SK-N-DZ (cell line): ENCODE measurements around the gene RGS6.

Experiments
- DNase-seq: peaks from one replicate; pipeline ENCODE4 v3.0.0-alpha.2; 2015; ENCODE audit warnings: low spot score

RGS6 gene

DNA sequence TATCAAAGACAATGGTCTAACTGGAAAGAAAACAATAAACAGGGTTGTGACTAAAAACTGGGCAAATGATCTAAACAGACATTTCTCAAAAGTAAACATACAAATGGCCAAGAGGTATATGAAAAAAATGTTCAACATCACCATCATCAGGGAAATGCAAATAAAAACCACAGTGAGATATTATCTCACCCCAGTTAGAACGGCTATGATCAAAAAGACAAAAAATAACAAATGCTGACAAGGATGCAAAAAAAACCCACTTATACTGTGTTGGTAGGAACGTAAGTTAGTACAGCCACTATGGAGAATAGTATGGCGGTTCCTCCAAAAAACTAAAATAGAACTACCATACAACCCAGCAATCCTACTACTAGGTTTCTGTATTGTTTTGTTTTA lies 470.1 kb downstream of the RGS6 start:
- DNase-seq = no peak

DNA sequence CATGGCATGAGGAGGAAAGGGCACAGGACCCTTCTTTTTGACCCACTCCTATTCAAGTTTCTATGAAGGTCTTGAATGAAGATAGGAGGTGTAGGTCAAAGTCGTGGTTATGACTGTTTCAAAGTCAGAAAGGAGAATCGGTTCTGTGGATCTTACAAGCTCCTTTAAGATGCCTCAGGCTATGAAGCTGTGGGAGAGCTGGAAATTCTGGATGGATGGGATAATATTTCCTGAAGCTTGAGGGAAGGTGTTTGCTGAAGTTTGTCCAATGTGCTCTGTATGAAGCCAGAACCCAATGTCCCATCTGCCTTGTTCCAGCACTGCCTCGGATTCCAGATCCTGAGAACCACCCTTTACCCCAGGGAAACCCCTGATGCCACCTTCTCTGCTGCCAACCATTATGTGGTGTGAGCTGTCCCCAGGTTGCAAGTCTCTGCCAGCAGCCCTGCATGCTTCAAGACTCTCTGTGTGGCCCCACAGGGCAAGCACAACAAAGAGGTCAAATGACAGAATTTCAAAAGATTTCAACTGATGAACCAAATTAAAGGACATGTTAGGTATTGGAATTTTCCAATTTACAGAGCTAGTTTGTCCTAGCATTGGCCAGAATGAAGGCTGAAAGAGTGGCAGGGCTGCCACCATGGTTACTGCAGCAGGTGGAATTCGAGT lies 472.0 kb downstream of the RGS6 start:
- DNase-seq = no peak

DNA sequence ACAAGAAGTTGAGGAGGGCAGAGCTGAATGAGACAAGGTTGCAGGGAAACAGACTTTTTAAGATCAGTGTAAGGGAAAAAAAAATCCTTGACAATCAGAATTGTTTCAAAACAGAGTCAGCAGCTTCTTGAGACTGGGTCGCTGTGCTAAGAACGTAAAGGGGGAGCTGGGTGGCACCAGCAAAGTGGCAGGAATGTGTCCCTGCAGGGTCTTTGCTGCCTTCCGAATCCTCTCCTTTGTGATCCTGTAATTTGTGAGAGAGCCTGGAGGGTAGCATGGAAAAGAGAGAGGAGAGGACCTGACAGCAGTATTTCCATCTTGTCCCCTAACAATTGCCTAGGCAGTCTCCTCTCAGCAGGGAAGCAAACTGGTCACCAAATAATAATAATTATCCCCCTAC lies 472.8 kb downstream of the RGS6 start:
- no peak for DNase-seq

DNA sequence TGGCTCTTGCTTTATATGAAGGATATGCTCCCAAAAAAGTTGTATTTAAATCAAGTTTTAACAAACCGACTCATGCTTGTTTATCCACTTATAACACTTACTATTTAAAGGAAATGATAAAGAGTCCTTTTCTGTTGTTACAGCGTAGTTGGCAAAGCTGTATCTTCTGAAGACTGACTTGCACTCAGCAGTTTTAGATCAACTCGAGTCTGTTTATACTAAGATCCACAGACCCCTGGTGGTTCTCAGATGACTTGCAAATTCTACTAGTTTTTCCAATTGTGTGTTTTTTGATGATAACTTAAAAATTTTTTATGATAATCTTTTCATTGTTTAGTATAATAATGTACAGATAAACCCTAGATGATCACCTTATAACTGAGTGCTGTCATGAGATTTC lies 475.8 kb downstream of the RGS6 start:
- no peak for DNase-seq

DNA sequence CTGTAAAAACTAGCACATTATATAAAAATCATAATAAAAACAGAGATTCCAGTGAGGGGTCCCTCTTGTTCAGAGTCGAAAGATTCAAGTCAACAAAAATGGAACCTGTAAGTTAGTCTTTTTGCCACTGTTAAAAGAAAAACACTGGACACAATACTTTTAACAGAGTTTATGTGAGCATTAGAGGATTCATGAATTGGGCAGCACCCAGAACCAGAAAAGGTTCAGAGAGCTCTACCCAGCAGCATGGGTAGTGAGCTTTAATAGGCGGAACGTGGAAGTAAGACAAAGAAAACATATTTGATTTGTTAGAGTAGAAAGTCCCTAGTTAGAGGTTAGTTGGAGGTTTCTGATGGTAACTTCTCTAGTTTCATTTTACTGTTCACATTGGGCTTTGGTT lies 476.8 kb downstream of the RGS6 start:
- no peak for DNase-seq

DNA sequence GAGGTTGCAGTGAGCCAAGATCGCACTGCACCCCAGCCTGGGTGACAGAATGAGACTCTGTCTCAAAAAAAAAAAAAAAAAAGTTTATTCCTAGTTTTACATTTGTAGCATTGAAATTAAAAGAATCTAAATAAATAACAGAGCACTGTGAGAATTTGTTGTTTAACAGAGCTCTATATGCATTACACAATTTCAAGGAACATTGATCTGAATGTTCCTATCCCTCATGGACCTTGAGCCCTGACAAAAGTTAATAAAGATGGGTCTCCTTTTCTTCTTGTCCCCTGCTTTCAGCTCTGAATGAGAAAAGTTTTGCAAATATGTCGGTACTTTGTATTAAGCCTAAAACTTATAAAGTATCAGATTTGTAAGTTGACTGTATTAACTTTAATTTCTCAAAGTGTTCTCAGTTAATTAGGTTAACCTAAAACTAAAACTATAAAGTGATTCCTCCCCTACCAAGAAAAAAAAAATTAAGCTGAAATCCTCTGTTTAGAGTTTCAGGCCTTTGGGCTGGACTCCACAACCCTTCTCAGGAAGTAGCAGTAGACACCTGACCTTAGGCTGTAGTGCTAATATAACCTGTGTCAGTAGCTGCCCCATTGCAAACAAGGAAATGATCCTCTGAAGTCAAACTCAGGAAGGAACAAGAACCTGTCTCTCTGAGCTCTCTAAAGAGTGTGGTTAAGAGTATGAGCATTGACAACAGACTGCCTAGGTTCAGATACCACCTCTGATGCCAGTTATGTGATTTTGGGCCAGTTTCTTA lies 484.0 kb downstream of the RGS6 start:
- DNase-seq = no peak

DNA sequence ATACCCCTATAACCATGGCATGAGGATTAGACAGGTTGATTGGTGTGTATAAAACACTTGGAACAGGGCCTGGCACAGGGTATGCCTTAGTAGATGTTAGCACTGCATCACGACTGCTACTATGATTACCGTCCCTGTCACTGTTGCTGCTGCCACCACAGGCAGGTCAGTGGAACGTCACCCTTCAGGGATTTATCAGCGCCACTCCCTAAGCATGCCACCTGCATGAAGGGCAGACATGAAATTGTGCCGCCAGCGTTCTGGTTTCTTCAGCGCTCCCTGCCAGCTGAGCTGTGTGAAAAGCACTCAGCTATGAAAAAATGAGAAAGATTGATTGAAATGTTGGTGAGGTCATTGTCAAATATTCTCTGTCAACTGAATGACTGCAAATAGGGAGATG lies 484.7 kb downstream of the RGS6 start:
- no peak for DNase-seq

DNA sequence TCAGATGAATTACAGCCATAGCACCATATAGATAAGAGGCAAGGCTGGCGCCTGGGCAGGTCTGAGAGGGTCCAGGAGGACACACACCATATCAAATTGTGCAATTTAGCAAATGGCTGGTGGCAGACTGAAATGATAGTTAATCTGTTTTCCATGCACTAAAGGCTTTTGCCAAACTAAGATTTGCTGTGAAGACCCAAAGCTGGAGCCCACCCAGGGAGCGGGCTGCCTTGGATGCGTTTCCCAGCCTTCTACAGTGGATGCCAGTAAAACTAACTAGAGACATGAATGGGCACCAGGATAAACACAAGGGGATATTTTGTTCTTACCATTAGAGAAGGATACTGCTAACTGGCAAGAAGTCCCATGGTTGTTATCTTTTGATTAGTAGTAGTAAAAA lies 486.6 kb downstream of the RGS6 start:
- no peak for DNase-seq

DNA sequence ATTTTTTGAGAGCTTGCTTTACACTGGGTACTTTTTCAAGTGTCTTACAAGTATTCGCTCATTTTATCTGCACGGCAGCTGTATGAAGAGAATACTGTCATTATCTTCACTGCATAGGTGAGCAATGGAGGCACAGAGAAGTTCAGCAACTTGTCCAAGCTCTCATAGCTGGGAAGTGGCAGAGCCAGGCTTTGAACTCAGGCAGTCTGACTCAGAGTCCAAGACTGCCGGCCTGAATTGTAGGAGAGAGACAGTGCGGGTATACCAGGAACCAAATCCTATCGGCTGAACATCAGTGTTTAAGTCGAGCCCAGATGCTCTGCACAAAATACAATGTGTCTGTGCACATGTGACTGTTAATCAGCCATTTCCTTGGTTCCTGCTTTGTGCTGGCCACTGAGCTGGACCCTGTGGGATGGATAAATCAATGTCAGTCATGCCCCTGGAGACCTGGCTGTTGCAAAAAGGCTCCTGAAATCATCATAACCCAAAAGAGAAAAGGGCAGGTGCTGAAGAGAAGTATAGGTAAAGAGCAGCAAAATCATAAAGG lies 487.1 kb downstream of the RGS6 start:
- no peak for DNase-seq

DNA sequence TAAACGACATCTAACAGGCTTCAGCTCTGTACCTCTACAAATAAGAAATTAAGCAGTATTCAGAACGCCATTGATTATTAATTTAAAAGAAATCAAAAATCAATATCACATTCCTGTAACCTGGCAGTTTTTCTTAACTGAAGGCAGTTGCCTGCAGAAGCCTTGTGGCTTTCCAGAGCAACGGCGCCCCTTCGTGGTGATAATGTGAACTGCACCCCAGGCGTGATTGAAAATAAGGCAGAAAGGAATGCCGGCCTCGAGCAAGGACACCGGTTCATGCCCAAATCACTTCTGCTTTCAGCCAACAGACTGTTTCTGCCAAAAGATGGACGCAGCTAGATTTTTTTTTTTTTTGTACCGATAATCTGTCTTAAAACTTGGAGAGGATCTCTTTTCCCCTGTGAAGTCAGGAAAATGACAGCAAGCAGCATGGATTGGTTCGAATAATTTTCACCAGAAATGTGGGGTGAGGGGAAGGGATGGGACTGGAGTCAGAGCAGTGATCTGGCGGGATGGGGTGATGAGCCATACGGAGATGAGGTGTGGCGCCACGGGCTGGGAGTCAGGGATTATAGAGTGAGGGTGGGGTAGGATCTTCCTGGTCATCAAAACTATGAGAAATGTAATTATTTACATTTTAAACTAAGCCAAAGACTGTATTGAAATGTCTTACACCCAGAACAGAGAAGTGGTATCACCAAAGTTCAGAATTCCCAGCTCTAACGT lies 488.7 kb downstream of the RGS6 start:
- DNase-seq = peak; percentile 28

DNA sequence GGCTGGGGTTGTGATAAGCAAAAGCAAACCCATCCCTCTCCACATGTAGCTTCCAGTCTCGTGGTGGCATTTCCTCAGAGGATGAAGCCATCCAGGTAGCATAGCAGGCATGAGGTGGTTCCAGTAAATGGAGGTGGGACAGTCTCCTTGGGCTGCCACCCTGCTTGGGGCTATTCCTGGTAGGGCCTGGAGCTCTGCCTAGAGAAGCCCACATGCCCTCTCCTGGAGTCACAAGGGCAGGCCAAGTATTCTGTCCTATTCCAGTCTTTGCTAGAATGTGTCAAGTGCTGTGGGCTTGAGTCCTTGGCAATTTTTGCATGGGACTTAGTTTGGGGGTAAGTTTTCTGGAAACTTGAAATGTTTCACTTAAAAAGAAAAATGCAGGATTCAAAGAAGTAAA lies 491.7 kb downstream of the RGS6 start:
- DNase-seq = no peak

DNA sequence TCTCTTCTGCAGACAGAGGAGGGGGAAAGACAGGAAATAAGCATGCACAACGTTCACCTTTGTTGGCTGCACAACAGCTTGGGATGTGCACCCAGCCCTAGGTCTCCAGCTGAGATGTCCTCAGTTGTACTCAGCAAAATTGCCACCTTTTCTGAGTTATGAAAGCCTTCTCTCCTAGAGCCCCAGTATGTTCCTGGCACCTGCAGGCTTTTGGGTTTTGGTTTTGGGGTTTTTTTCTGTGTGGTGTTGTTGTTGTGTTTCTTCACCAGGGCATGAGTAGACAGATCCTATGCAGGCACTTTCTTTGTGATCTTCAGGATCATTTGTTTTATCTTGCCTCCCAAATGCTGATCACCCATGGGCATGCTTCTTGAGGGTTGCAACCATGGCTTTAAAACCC lies 498.2 kb downstream of the RGS6 start:
- no peak for DNase-seq

DNA sequence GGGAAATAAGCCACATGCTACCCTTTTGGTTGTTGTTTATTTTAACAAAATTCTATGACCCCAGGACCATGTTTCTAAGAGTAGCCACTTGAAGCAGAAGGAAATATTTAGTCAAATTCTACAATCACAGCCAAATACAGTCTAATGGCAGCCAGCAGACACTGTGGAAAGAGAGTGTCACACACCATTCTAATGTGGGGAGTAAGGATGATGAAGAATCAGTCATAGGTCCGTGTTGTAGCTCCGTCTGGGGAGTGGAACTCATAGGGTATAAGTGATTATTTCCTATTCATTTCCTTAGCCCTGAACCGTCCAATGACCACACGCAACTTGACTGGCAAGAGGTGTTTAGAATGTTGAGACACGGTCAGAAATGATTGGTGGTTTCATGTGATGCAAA lies 500.5 kb downstream of the RGS6 start:
- DNase-seq = no peak

DNA sequence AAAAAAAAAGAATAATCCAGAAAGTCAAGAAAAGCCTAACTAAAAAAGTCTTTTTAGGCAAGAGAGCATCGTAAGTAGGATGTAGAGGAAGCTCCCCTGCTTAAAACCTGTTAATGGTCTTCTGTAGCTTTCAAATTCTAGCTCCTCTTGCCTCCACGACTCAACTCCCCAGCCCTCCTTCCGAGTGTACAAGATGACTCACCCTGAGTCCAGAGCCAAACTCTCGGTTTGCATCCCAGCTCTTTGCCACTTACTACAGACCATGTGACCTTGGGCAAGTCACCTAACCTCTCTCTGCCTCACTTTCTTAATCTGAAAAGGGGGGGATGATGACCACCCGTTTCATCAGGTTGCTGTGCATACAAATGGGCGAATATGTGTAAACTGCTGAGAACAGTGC lies 501.3 kb downstream of the RGS6 start:
- DNase-seq = no peak

DNA sequence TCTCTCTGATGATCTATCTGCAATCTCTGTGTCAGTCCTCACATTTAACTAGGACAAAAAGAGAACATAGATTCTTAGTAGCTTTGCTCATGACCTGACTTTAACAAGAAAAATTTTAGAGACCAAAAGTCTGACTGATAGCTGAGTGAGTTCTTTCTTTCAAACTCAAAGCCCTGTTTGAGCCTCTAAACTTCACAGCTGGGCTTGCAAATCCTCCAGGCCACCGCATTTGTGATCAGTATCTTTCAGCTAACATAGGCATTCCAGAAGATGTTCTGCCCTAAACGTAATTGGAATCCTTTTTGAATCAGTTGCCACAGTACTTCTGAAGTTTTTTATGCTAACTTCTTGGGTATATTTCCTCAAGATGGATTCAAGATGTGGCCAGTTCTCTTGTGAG lies 502.6 kb downstream of the RGS6 start:
- DNase-seq = no peak

DNA sequence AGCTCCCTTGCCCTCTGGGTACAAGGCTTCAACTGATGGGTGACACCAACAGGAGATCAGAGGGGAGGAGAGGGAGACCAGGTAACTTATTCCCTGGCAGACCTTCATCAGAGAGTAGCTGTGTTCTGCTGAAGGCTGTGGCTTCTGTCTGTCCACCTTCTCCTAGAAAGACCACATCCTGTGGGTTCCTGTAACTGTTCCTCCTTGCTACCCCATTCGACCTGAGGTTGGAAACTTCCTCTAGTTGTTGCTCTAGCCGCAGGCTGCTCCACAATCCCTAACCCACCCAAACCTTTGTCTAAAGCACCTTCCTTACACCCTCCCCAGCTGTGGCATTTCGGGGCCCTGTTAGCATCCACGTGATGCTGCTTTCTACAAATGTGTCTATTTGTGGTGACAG lies 507.5 kb downstream of the RGS6 start:
- DNase-seq = no peak

DNA sequence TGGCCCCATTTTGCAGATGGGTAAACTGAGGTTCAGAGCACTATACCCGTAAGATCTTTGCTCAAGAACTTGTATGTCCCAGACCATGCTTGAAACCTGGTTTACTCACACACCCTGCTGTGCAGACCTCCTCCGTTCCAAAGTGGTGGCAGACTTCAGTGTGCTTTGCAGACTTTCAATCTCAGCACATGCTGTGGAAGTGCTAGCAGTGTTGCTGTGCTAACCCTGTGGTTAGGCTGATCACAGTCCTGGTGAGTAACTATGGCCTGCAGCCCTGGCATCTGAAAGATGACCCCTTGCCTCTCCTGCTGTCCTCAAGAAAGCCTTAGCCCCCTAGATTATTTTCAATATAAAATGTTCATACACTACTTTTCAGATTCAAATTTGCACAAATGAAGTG lies 511.0 kb downstream of the RGS6 start:
- DNase-seq = no peak

DNA sequence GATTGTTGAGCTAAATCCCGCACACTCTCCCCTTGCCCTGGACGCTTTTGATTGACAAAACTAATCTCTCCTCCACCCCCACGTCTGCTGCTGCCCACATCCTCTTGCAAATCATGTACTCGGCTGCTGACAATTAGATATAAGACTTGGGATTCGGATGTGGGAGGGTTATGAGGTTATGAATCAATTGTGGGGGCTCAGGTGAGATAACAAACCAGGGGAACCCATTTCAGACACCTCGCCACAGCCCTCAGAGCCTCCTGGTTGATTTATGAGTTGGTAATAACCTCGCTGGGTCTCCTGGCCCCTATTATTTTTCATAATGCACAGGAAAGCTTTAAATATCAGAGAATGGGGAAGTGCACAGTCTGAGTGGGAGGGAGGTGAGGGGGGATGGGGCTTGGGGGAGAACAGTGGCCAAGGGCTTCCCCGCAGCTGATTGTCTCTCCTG lies 511.8 kb downstream of the RGS6 start:
- no peak for DNase-seq

DNA sequence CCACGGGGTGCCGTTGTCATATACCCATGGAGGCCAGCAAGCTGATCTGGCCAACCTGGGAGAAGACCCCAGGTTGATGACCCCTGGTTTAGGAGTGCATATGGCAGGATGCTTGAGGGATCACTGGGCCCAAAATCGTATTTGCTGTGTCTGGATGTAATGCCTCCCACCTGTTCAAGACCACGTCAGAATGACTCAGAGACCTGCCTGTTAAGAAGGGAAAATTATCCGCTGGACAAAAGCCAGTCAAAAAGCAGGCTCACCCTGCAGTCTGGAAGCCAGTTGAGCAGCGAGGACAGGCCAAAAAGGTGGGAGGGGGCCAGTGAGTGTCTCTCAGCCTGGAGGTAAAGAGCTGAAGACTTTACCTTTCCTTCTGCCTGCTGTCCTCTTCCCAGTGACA lies 512.5 kb downstream of the RGS6 start:
- no peak for DNase-seq

DNA sequence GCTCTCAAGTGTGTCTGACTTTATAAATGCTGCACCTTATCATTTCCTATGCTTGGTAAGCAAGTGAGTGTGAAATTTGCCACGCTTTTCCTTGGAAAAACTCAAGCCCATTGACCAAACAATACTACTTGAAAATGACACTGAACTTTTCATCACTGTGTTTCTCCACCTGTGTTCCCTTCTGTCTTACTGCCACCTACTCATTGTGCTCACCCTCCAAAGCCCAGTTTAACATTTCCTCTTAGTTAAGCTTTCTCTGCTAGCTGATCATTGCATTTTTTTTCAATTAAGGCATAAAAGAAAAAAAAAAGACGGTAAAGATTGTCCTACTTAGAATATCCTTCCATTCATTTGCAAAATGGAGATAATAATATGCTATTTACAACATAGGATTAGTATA lies 516.0 kb downstream of the RGS6 start:
- DNase-seq = no peak

DNA sequence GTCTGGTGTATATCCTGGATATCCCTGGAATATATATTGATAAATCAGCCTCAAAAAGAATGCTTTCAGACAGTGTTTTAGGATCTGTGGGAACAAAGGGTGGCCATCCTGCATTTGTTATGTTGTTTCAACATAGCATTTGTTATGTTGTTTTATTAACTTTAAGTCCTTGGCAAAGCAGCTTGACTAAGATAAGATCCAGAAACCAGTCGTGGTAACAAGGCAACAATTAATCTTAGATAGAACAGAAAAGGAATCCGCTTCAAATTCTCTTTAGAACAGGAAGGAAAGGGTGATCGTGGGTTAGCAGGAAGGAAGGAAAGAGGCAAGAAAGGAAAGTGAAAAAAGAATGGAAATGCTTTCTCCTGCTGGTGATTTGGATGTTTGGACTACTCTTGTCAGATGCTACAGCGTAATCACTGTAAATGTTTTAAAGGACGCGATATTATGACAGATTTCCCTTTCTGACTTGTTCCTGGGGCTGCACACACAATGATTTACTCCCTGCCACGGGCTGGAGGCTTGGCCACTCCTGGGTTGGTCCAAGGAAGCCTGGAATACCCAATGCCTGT lies 518.3 kb downstream of the RGS6 start:
- DNase-seq = no peak
